ENCODE measurements around the gene ADAMTSL3.

Gene ADAMTSL3

DNA sequence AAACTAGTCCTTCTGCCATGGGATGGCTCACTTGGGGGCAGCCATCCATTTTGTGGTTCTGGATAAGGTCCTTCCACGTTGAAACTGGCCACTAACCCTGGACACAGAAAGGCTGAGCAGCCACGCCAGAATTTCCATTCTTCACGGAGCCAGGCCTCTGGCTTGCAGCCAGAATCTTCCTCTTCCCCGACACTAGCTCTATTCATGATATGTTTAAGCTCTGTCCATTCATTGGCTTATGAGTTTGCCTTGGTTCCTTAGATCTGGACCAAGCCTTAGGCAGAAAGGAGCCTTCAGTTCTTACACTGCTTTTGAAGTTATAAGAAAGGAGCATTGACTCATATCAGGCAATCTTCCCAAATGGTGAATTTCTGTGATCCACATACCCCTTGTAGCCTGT lies 293.2 kb downstream of the ADAMTSL3 start:
- H4K91ac ChIP-seq (ENCODE audit: low read depth, low read length, poor library complexity) = no peak overlapping the region
- no peak overlapping the region for H2BK120ac ChIP-seq (ENCODE audit: low read depth, low read length)
- H2BK12ac ChIP-seq (ENCODE audit: low read length) = no peak overlapping the region
- DNase-seq (ENCODE audit: low spot score) = no peak
- H3K14ac ChIP-seq (ENCODE audit: low read length) = no peak overlapping the region
- no peak overlapping the region for H2BK15ac ChIP-seq (ENCODE audit: low read length)
- H3K4me3 ChIP-seq (ENCODE audit: low read length in 2 of 2) = no peak overlapping the region
- no peak overlapping the region for H2AFZ ChIP-seq (ENCODE audit: low read length)
- no peak overlapping the region for H3K27ac ChIP-seq (replicated peaks; ENCODE audit: low read length)
- no peaks in the 10 kb centered on the region for H3K79me1 ChIP-seq (ENCODE audit: low read depth, low read length)
- H3K23ac ChIP-seq (ENCODE audit: low read depth, low read length, poor library complexity) = no peak overlapping the region
- no peak overlapping the region for H3K4ac ChIP-seq (ENCODE audit: low read length)
- no peaks in the 10 kb centered on the region for H3K9me3 ChIP-seq (replicated peaks in 1 of 2; ENCODE audit: control insufficient read depth in 2 of 2, insufficient read depth in 1 of 2, low read depth in 1 of 2, low read length in 2 of 2)
- no peak overlapping the region for H3K4me2 ChIP-seq (ENCODE audit: insufficient read depth, low read length, poor library complexity, severe bottlenecking)
- no peaks in the 10 kb centered on the region for H3K27me3 ChIP-seq (ENCODE audit: control insufficient read depth in 3 of 3, insufficient read depth in 3 of 3, low read depth in 1 of 3, low read length in 3 of 3)
- no peaks in the 10 kb centered on the region for H3K36me3 ChIP-seq (replicated peaks in 1 of 2; ENCODE audit: control insufficient read depth in 2 of 2, insufficient read depth in 2 of 2, low read length in 2 of 2)
- H4K8ac ChIP-seq (ENCODE audit: low read depth, low read length) = no peak overlapping the region
- WGBS, 2 donors (ENCODE audit: extremely low coverage in 2 of 2, insufficient read length in 2 of 2, insufficient replicate concordance in 1 of 2) = no CpG with 5 or more reads among the region's 4 CpGs
- H2BK5ac ChIP-seq (ENCODE audit: low read length) = no peak overlapping the region
- H3K9ac ChIP-seq (ENCODE audit: low read depth, low read length, poor library complexity) = no peak overlapping the region
- H3K18ac ChIP-seq (ENCODE audit: low read length) = no peak overlapping the region
- no peak overlapping the region for H2AK5ac ChIP-seq (ENCODE audit: low read depth, low read length)
- no peaks in the 10 kb centered on the region for H3K4me1 ChIP-seq (ENCODE audit: control insufficient read depth in 2 of 2, insufficient read depth in 1 of 2, low read depth in 1 of 2, low read length in 2 of 2)

DNA sequence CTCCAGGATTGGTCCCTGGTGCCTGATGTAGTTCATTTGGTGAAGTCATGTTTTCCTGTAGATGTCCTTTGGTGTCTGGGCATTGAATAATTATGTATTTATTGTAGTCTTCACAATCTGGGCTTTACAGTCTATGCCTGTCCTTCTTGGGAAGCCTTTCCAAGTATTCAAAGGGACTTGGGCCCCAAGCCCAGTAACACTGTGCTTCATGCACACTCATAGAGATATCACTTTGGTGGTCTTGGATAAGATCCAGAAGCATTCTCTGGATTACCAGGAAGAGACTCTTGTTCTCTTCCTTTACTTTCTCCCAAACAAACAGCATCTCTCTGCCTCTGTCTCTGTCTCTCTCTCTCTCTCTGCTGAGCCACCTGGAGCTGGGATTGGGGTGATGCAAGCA lies 300.6 kb downstream of the ADAMTSL3 start:
- Histone ChIP-seq H3K27ac (replicated peaks; ENCODE audit: low read length) (no peak overlapping the region), H2BK12ac (ENCODE audit: low read length) (no peak overlapping the region), H3K9ac (ENCODE audit: low read depth, low read length, poor library complexity) (no peak overlapping the region), H3K23ac (ENCODE audit: low read depth, low read length, poor library complexity) (no peak overlapping the region), H2AK5ac (ENCODE audit: low read depth, low read length) (no peak overlapping the region), H2AFZ (ENCODE audit: low read length) (no peak overlapping the region), H2BK15ac (ENCODE audit: low read length) (no peak overlapping the region), H2BK120ac (ENCODE audit: low read depth, low read length) (no peak overlapping the region), H3K36me3 (replicated peaks in 1 of 2; ENCODE audit: control insufficient read depth in 2 of 2, insufficient read depth in 2 of 2, low read length in 2 of 2) (no peaks in the 10 kb centered on the region), H3K4me2 (ENCODE audit: insufficient read depth, low read length, poor library complexity, severe bottlenecking) (no peak overlapping the region), H3K4me1 (ENCODE audit: control insufficient read depth in 2 of 2, insufficient read depth in 1 of 2, low read depth in 1 of 2, low read length in 2 of 2) (no peaks in the 10 kb centered on the region), H3K79me1 (ENCODE audit: low read depth, low read length) (no peaks in the 10 kb centered on the region), H3K27me3 (ENCODE audit: control insufficient read depth in 3 of 3, insufficient read depth in 3 of 3, low read depth in 1 of 3, low read length in 3 of 3) (no peaks in the 10 kb centered on the region), H2BK5ac (ENCODE audit: low read length) (no peak overlapping the region), H4K91ac (ENCODE audit: low read depth, low read length, poor library complexity) (no peak overlapping the region), H3K4ac (ENCODE audit: low read length) (no peak overlapping the region), H3K18ac (ENCODE audit: low read length) (no peak overlapping the region), H3K4me3 (ENCODE audit: low read length in 2 of 2) (no peak overlapping the region), H3K9me3 (replicated peaks in 1 of 2; ENCODE audit: control insufficient read depth in 2 of 2, insufficient read depth in 1 of 2, low read depth in 1 of 2, low read length in 2 of 2) (no peaks in the 10 kb centered on the region), H3K14ac (ENCODE audit: low read length) (no peak overlapping the region), H4K8ac (ENCODE audit: low read depth, low read length) (no peak overlapping the region)
- DNase-seq (ENCODE audit: low spot score) = no peak

DNA sequence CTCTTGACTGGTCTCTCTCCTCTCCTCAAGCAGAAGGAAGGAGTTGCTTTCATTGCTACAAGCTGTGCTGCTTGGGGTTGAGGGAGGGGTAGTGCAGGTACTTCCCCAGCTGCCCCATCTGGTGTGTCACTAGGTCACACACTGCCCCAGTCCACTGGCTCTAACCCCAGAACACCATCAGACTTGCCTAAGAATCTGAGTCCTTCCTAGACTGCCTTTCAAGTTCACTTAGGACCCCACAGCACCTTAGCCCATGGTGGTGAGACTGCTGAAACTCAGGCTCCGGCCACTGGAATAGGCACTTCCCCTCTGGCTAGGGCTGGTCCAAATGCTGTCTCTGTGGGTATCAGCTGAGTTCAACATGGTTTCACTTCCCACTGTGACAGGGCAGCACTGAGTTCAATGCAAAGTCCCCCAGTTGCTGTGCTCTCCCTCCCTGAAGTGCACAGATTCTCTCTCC lies 301.9 kb downstream of the ADAMTSL3 start:
- Histone ChIP-seq H3K9me3 (replicated peaks in 1 of 2; ENCODE audit: control insufficient read depth in 2 of 2, insufficient read depth in 1 of 2, low read depth in 1 of 2, low read length in 2 of 2) (no peaks in the 10 kb centered on the region), H2BK5ac (ENCODE audit: low read length) (no peak overlapping the region), H3K27me3 (ENCODE audit: control insufficient read depth in 3 of 3, insufficient read depth in 3 of 3, low read depth in 1 of 3, low read length in 3 of 3) (no peaks in the 10 kb centered on the region), H2BK120ac (ENCODE audit: low read depth, low read length) (no peak overlapping the region), H2BK15ac (ENCODE audit: low read length) (no peak overlapping the region), H2AFZ (ENCODE audit: low read length) (no peak overlapping the region), H2AK5ac (ENCODE audit: low read depth, low read length) (no peak overlapping the region), H3K9ac (ENCODE audit: low read depth, low read length, poor library complexity) (no peak overlapping the region), H3K36me3 (replicated peaks in 1 of 2; ENCODE audit: control insufficient read depth in 2 of 2, insufficient read depth in 2 of 2, low read length in 2 of 2) (no peaks in the 10 kb centered on the region), H3K4ac (ENCODE audit: low read length) (no peak overlapping the region), H3K18ac (ENCODE audit: low read length) (no peak overlapping the region), H3K4me2 (ENCODE audit: insufficient read depth, low read length, poor library complexity, severe bottlenecking) (no peak overlapping the region), H3K27ac (replicated peaks; ENCODE audit: low read length) (no peak overlapping the region), H4K8ac (ENCODE audit: low read depth, low read length) (no peak overlapping the region), H3K79me1 (ENCODE audit: low read depth, low read length) (no peaks in the 10 kb centered on the region), H3K4me1 (ENCODE audit: control insufficient read depth in 2 of 2, insufficient read depth in 1 of 2, low read depth in 1 of 2, low read length in 2 of 2) (peaks cover 0 to 4% of the 10 kb centered on the region in 2 donors), H3K4me3 (ENCODE audit: low read length in 2 of 2) (peak overlapping the region in 1 of 2 donors; percentile 23), H3K23ac (ENCODE audit: low read depth, low read length, poor library complexity) (no peak overlapping the region), H3K14ac (ENCODE audit: low read length) (no peak overlapping the region), H2BK12ac (ENCODE audit: low read length) (peak overlapping the region; percentile 43), H4K91ac (ENCODE audit: low read depth, low read length, poor library complexity) (no peak overlapping the region)
- DNase-seq (ENCODE audit: low spot score) = no peak
- WGBS, 2 donors (ENCODE audit: extremely low coverage in 2 of 2, insufficient read length in 2 of 2, insufficient replicate concordance in 1 of 2) = no CpG with 5 or more reads among the region's 1 CpG

DNA sequence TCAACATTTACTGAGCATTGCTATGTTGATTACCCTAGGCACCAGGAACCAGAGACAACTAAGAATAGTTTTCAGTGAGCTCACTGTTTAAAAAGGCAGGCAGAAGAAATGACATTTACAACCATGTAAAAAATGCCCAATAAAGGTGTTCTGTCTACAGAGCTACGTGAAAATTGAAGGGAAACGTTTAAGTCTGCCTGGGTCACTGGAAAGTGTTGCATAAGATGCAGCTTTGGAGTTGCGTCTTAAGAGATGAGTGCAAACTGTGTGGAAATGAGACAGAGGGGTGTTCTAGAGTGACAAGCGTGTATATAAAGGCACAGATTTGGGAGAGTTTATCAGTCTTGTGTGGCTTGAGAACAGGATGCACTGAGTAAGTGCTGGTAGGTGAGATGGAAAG lies 303.0 kb downstream of the ADAMTSL3 start:
- Histone ChIP-seq H2BK15ac (ENCODE audit: low read length) (no peak overlapping the region), H3K9ac (ENCODE audit: low read depth, low read length, poor library complexity) (no peak overlapping the region)
- WGBS, 2 donors (ENCODE audit: extremely low coverage in 2 of 2, insufficient read length in 2 of 2, insufficient replicate concordance in 1 of 2) = no CpG with 5 or more reads among the region's 4 CpGs

More for the DNA sequence above, 303.0 kb downstream of the ADAMTSL3 start:
- Histone ChIP-seq H3K4me2 (ENCODE audit: insufficient read depth, low read length, poor library complexity, severe bottlenecking) (no peak overlapping the region), H2BK120ac (ENCODE audit: low read depth, low read length) (no peak overlapping the region), H3K9me3 (replicated peaks in 1 of 2; ENCODE audit: control insufficient read depth in 2 of 2, insufficient read depth in 1 of 2, low read depth in 1 of 2, low read length in 2 of 2) (no peaks in the 10 kb centered on the region), H4K91ac (ENCODE audit: low read depth, low read length, poor library complexity) (no peak overlapping the region), H4K8ac (ENCODE audit: low read depth, low read length) (no peak overlapping the region), H2AK5ac (ENCODE audit: low read depth, low read length) (no peak overlapping the region), H3K23ac (ENCODE audit: low read depth, low read length, poor library complexity) (no peak overlapping the region), H3K4ac (ENCODE audit: low read length) (no peak overlapping the region), H2BK5ac (ENCODE audit: low read length) (no peak overlapping the region), H3K27me3 (ENCODE audit: control insufficient read depth in 3 of 3, insufficient read depth in 3 of 3, low read depth in 1 of 3, low read length in 3 of 3) (no peaks in the 10 kb centered on the region), H3K36me3 (replicated peaks in 1 of 2; ENCODE audit: control insufficient read depth in 2 of 2, insufficient read depth in 2 of 2, low read length in 2 of 2) (no peaks in the 10 kb centered on the region), H3K14ac (ENCODE audit: low read length) (no peak overlapping the region), H2BK12ac (ENCODE audit: low read length) (no peak overlapping the region), H3K4me1 (ENCODE audit: control insufficient read depth in 2 of 2, insufficient read depth in 1 of 2, low read depth in 1 of 2, low read length in 2 of 2) (peaks cover 0 to 6% of the 10 kb centered on the region in 2 donors), H3K18ac (ENCODE audit: low read length) (no peak overlapping the region), H2AFZ (ENCODE audit: low read length) (no peak overlapping the region), H3K27ac (replicated peaks; ENCODE audit: low read length) (no peak overlapping the region), H3K4me3 (ENCODE audit: low read length in 2 of 2) (no peak overlapping the region), H3K79me1 (ENCODE audit: low read depth, low read length) (no peaks in the 10 kb centered on the region)
- no peak for DNase-seq (ENCODE audit: low spot score)
